Testis (tissue), 2 donors: ENCODE measurements around the gene IKBKE.

Experiments
- POLR2A ChIP-seq: fragments of 450-650 bp; IDR thresholded peaks from one replicate; pipeline ENCODE4 v1.6.1; 2017; ENCODE audit warnings: antibody characterized with exemption, mild to moderate bottlenecking, moderate library complexity
- TF ChIP-seq, protein P1 (sequence below), 3 experiments: fragments of 450-650 bp in 2 of 3; fragments of 200-600 bp in 1 of 3; sonication (generic) in 1 of 3; IDR thresholded peaks; one replicate each; pipeline ENCODE4 v1.5.1; 2016 to 2019; ENCODE audit warnings: antibody characterized with exemption in 3 of 3, mild to moderate bottlenecking in 2 of 3, moderate library complexity in 1 of 3

DNA sequence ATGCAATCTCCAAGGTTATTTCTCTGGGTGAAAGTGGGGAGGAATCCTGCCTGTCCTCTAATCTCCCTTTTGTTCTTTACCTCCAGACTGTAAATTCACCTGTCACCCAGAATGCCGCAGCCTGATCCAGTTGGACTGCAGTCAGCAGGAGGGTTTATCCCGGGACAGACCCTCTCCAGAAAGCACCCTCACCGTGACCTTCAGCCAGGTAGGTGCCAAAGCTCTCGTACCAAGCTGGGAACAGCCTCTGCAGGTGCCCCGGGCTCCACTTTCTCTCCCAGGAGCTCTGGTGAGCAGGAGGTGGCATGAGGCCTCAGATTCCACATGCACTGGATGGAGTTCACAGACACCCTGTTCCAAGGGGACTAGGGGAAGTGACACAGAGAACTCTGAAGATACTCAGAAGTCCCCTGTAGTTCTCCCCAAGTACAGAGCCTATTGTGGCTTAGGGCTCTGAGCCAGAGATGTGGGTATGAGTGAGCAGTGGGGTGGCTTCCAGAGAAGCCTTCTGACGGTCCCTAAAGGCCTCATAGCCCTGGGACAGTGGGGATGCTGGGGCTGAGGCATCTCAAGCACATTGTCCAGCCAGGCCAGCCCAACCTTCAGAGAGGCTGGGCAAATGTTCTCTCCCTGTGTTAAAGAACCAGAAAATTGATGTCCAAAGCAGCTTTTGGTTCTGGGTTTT is 68.0 kb downstream of the IKBKE start:
- TF ChIP-seq, protein P1, sequence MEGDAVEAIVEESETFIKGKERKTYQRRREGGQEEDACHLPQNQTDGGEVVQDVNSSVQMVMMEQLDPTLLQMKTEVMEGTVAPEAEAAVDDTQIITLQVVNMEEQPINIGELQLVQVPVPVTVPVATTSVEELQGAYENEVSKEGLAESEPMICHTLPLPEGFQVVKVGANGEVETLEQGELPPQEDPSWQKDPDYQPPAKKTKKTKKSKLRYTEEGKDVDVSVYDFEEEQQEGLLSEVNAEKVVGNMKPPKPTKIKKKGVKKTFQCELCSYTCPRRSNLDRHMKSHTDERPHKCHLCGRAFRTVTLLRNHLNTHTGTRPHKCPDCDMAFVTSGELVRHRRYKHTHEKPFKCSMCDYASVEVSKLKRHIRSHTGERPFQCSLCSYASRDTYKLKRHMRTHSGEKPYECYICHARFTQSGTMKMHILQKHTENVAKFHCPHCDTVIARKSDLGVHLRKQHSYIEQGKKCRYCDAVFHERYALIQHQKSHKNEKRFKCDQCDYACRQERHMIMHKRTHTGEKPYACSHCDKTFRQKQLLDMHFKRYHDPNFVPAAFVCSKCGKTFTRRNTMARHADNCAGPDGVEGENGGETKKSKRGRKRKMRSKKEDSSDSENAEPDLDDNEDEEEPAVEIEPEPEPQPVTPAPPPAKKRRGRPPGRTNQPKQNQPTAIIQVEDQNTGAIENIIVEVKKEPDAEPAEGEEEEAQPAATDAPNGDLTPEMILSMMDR (IDR thresholded peaks at IDR 0.05) = no peak
- no peak for TF ChIP-seq POLR2A
